H9 (cell line): Measurements from ENCODE around the gene CHPF2. TPM values are rescaled to one million over a fixed set of nuclear protein-coding genes. Genes with fewer than 3 reads are reported as not detected.

Source experiments
- DNase-seq: peaks from one replicate; pipeline ENCODE4 v3.0.0-alpha.2; 2017
- H2AFZ ChIP-seq: one replicate; pipeline ENCODE4 v1.6.1; 2013; ENCODE audit warnings: mild to moderate bottlenecking, low read length, control low read depth, moderate library complexity
- H2AK5ac ChIP-seq: 2 replicates; pipeline ENCODE4 v1.6.1; 2013; ENCODE audit warnings: low read length, control low read depth, mixed read lengths; ENCODE audit not compliant: insufficient read length
- H2BK120ac ChIP-seq: one replicate; pipeline ENCODE4 v1.6.1; 2013; ENCODE audit warnings: low read depth, mild to moderate bottlenecking, low read length, control low read depth, inconsistent platforms; ENCODE audit not compliant: poor library complexity, severe bottlenecking
- H2BK12ac ChIP-seq: 2 replicates; pipeline ENCODE4 v1.6.1; 2013; ENCODE audit warnings: low read length, control low read depth, mixed read lengths, low read depth; ENCODE audit not compliant: insufficient read length
- H2BK15ac ChIP-seq: 2 replicates; pipeline ENCODE4 v1.6.1; 2013; ENCODE audit warnings: low read depth, low read length, control low read depth
- H2BK20ac ChIP-seq: one replicate; pipeline ENCODE4 v1.6.1; 2013; ENCODE audit warnings: low read depth, mild to moderate bottlenecking, low read length, control low read depth, inconsistent platforms; ENCODE audit not compliant: poor library complexity, severe bottlenecking
- H2BK5ac ChIP-seq: 2 replicates; pipeline ENCODE4 v1.6.1; 2013; ENCODE audit warnings: low read length, control low read depth, mixed read lengths; ENCODE audit not compliant: insufficient read length
- H3K14ac ChIP-seq: 2 replicates; pipeline ENCODE4 v1.6.1; 2013; ENCODE audit warnings: low read length, control low read depth; ENCODE audit not compliant: insufficient read depth
- H3K18ac ChIP-seq: 2 replicates; pipeline ENCODE4 v1.6.1; 2013; ENCODE audit warnings: low read depth, mild to moderate bottlenecking, mixed read lengths, low read length, control low read depth; ENCODE audit not compliant: insufficient read length
- H3K23ac ChIP-seq: 2 replicates; pipeline ENCODE4 v1.6.1; 2013; ENCODE audit warnings: low read length, control low read depth, mixed read lengths, low read depth; ENCODE audit not compliant: insufficient read length
- H3K23me2 ChIP-seq: 2 replicates; pipeline ENCODE4 v1.6.1; 2013; ENCODE audit warnings: low read depth, mild to moderate bottlenecking, mixed read lengths, low read length, control low read depth; ENCODE audit not compliant: insufficient read length, poor library complexity, severe bottlenecking
- H3K27ac ChIP-seq: 2 replicates; pipeline ENCODE4 v1.5.1; 2013; ENCODE audit warnings: low read length, control low read depth, mixed read lengths, low read depth; ENCODE audit not compliant: insufficient read length
- H3K27me3 ChIP-seq: 2 replicates; pipeline ENCODE4 v1.6.1; 2013; ENCODE audit warnings: low read length, control low read depth, inconsistent platforms; ENCODE audit not compliant: insufficient read depth
- H3K4ac ChIP-seq: 2 replicates; pipeline ENCODE4 v1.6.1; 2013; ENCODE audit warnings: low read depth, mild to moderate bottlenecking, control low read depth, inconsistent platforms, low read length, moderate library complexity
- H3K4me1 ChIP-seq: 2 replicates; pipeline ENCODE4 v1.6.1; 2013; ENCODE audit warnings: low read length, control low read depth, inconsistent platforms; ENCODE audit not compliant: insufficient read depth
- H3K4me2 ChIP-seq: 2 replicates; pipeline ENCODE4 v1.6.1; 2013; ENCODE audit warnings: low read length, control low read depth, mixed read lengths; ENCODE audit not compliant: insufficient read length, insufficient read depth
- H3K56ac ChIP-seq: 2 replicates; pipeline ENCODE4 v1.6.1; 2013; ENCODE audit warnings: low read depth, mild to moderate bottlenecking, mixed read lengths, low read length, control low read depth; ENCODE audit not compliant: insufficient read length
- H3K79me1 ChIP-seq: 2 replicates; pipeline ENCODE4 v1.6.1; 2013; ENCODE audit warnings: low read depth, mild to moderate bottlenecking, moderate library complexity, low read length, control low read depth, inconsistent platforms; ENCODE audit not compliant: insufficient read depth, poor library complexity, severe bottlenecking
- H3K79me2 ChIP-seq: 2 replicates; pipeline ENCODE4 v1.6.1; 2013; ENCODE audit warnings: low read length, control low read depth, inconsistent platforms; ENCODE audit not compliant: insufficient read depth
- H3K9ac ChIP-seq: 2 replicates; pipeline ENCODE4 v1.6.1; 2013; ENCODE audit warnings: low read length, control low read depth, mixed read lengths; ENCODE audit not compliant: insufficient read length; ENCODE audit errors: extremely low read depth
- H3K9me3 ChIP-seq: one replicate; pipeline ENCODE4 v1.6.1; 2013; ENCODE audit warnings: low read depth, low read length, inconsistent platforms; ENCODE audit not compliant: control insufficient read depth
- H3T11ph ChIP-seq: one replicate; pipeline ENCODE4 v1.6.1; 2013; ENCODE audit warnings: mild to moderate bottlenecking, low read length, control low read depth, inconsistent platforms
- H4K20me1 ChIP-seq: one replicate; pipeline ENCODE4 v1.6.1; 2013; ENCODE audit not compliant: control insufficient read depth, insufficient read length, insufficient read depth
- H4K5ac ChIP-seq: 2 replicates; pipeline ENCODE4 v1.6.1; 2013; ENCODE audit warnings: low read depth, mild to moderate bottlenecking, mixed read lengths, low read length, control low read depth; ENCODE audit not compliant: insufficient read length
- H4K8ac ChIP-seq: replicated peaks from 2 replicates; pipeline ENCODE4 v1.6.1; 2013; ENCODE audit warnings: low read length, control low read depth, mixed read lengths, low read depth; ENCODE audit not compliant: insufficient read length
- H4K91ac ChIP-seq: 2 replicates; pipeline ENCODE4 v1.6.1; 2013; ENCODE audit warnings: low read depth, mild to moderate bottlenecking, moderate library complexity, mixed read lengths, low read length, control low read depth; ENCODE audit not compliant: insufficient read length
- H3K27ac Mint-ChIP-seq, 3 experiments: 2 replicates in 2 of 3; 3 replicates in 1 of 3; pipeline ENCODE4 v1.8.0; 2020 to 2021; ENCODE audit warnings: mixed read lengths in 3 of 3, mild to moderate bottlenecking in 1 of 3, moderate library complexity in 1 of 3
- H3K27me3 Mint-ChIP-seq: 2 replicates; pipeline ENCODE4 v1.8.0; 2021; ENCODE audit warnings: low read depth, mild to moderate bottlenecking, moderate library complexity, mixed read lengths
- H3K36me3 Mint-ChIP-seq, 3 experiments: 2 replicates in 2 of 3; 3 replicates in 1 of 3; pipeline ENCODE4 v1.8.0; 2020 to 2021; ENCODE audit warnings: low read depth in 3 of 3, mixed read lengths in 3 of 3; ENCODE audit not compliant: insufficient read depth in 1 of 3
- H3K4me1 Mint-ChIP-seq, 2 experiments: 2 replicates each; pipeline ENCODE4 v1.8.0; 2020; ENCODE audit warnings: mixed read lengths in 2 of 2
- H3K4me3 Mint-ChIP-seq, 2 experiments: 2 replicates in 1 of 2; 3 replicates in 1 of 2; pipeline ENCODE4 v1.8.0; 2020 to 2021; ENCODE audit warnings: mild to moderate bottlenecking in 2 of 2, mixed read lengths in 2 of 2, moderate library complexity in 1 of 2
- H3K9me3 Mint-ChIP-seq, 2 experiments: 2 replicates in 1 of 2; 3 replicates in 1 of 2; pipeline ENCODE4 v1.8.0; 2020; ENCODE audit warnings: mild to moderate bottlenecking in 2 of 2, mixed read lengths in 2 of 2, moderate library complexity in 1 of 2
- CTCF ChIP-seq: fragments of 200-600 bp; sonication (generic); conservative IDR thresholded peaks from 3 replicates; pipeline ENCODE4 v1.8.0; 2021; ENCODE audit warnings: antibody characterized with exemption, mild to moderate bottlenecking
- WGBS: extraction: QIAGEN DNeasy Blood & Tissue Kit; methylation state at CpG from one replicate; pipeline ENCODE4 v1.1.7; 2013; ENCODE audit warnings: missing lambda C conversion rate, low lambda C conversion rate, mixed read lengths; ENCODE audit not compliant: insufficient read length; ENCODE audit errors: extremely low coverage; 5-methylcytosine and 5-hydroxymethylcytosine counted together
- total RNA-seq: library from RNA; stranded (reverse); gene quantifications from 2 replicates; pipeline ENCODE4 v1.2.1, GENCODE V29; 2021

Gene CHPF2
- total RNA-seq, 1 experiment from 2014 or later = 25.7 TPM

DNA sequence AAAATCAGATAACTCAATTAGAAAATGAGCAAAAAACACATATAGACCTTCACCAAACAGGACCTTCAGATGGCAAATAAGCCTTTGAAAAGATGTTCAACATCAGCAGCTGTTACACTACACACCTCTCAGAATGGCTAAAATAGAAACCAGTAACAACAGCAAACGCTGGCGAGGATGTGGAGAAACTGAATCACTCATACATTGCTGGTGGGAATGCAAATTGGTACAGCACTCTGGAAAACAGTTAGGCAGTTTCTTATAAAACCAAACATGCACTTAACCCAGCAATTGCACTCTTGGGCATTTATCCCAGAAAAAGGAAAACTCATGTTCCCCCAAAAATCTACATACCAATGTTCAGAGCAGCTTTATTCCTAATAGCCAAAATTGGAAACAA, 53.9 kb downstream of the CHPF2 start:
- Histone ChIP-seq H2AK5ac (no peak overlapping the region), H3K56ac (no peak overlapping the region), H3K14ac (no peak overlapping the region), H2BK12ac (no peak overlapping the region), H4K8ac (no peak overlapping the region), H3T11ph (no peak overlapping the region), H3K27ac (no peak overlapping the region), H3K23me2 (no peaks in the 10 kb centered on the region), H2BK15ac (no peak overlapping the region), H3K4me1 (no peaks in the 10 kb centered on the region), H2AFZ (no peak overlapping the region), H3K4me2 (no peak overlapping the region), H4K20me1 (no peaks in the 10 kb centered on the region), H3K9ac (no peak overlapping the region), H2BK20ac (no peak overlapping the region), H4K91ac (no peak overlapping the region), H3K23ac (no peak overlapping the region), H2BK5ac (no peak overlapping the region), H3K27me3 (peaks cover 2% of the 10 kb centered on the region; the same call in 1 of the 2 replicates), H3K79me2 (no peaks in the 10 kb centered on the region), H3K18ac (no peak overlapping the region), H3K9me3 (no peaks in the 10 kb centered on the region), H3K4ac (no peak overlapping the region), H4K5ac (no peak overlapping the region), H2BK120ac (no peak overlapping the region), H3K79me1 (no peaks in the 10 kb centered on the region)
- Mint-ChIP-seq H3K27me3 (peaks cover 38% of the 10 kb centered on the region), H3K9me3 (no peaks in the 10 kb centered on the region; a peak in 1 of 5 replicates), H3K36me3 (no peaks in the 10 kb centered on the region), H3K4me3 (no peak overlapping the region), H3K4me1 (peaks cover 8 to 10% of the 10 kb centered on the region in 2 experiments), H3K27ac (no peak overlapping the region)
- no peak for DNase-seq
- TF ChIP-seq CTCF = no peak
- WGBS = no CpG with 5 or more reads among the region's 2 CpGs

Other genes starting within 250 kb of the CHPF2 start
- 4.5 and 4.7 TPM in 2 replicates for gene NOS3, start 241.5 kb upstream of the CHPF2 start, total RNA-seq
- 1.5 and 2.0 TPM in 2 replicates for gene ATG9B, start 208.0 kb upstream of the CHPF2 start, total RNA-seq
- 22.1 and 23.9 TPM in 2 replicates for gene ABCB8, start 204.0 kb upstream of the CHPF2 start, total RNA-seq
- 1.7 and 2.3 TPM in 2 replicates for gene ASIC3, start 184.0 kb upstream of the CHPF2 start, total RNA-seq
- gene CDK5, start 174.6 kb upstream of the CHPF2 start, total RNA-seq = 16.3 and 19.9 TPM in 2 replicates
- 136 and 138 TPM in 2 replicates for gene SLC4A2, start 172.9 kb upstream of the CHPF2 start, total RNA-seq
- 57.8 and 59.5 TPM in 2 replicates for gene FASTK, start 151.7 kb upstream of the CHPF2 start, total RNA-seq
- 45.4 and 53.6 TPM in 2 replicates for gene TMUB1, start 149.0 kb upstream of the CHPF2 start, total RNA-seq
- gene AGAP3, start 146.0 kb upstream of the CHPF2 start, total RNA-seq = 97.7 and 99.6 TPM in 2 replicates
- not detected in 2 replicates for gene GBX1, start 64.8 kb upstream of the CHPF2 start, total RNA-seq
- gene ASB10, start 45.2 kb upstream of the CHPF2 start, total RNA-seq = not detected in 2 replicates
- gene H2BK1, start 22.0 kb upstream of the CHPF2 start, total RNA-seq = 0.97 TPM in 1 of 2 replicates, not detected in the other
- 70.1 and 70.5 TPM in 2 replicates for gene ABCF2, start 5.3 kb upstream of the CHPF2 start, total RNA-seq
- gene SMARCD3, start 16.2 kb downstream of the CHPF2 start, total RNA-seq = 4.7 and 5.0 TPM in 2 replicates
- gene NUB1, start 109.3 kb downstream of the CHPF2 start, total RNA-seq = 45.8 and 48.5 TPM in 2 replicates
- gene WDR86, start 177.6 kb downstream of the CHPF2 start, total RNA-seq = 8.1 and 9.4 TPM in 2 replicates
- 0.79 and 1.8 TPM in 2 replicates for gene CRYGN, start 207.7 kb downstream of the CHPF2 start, total RNA-seq